Measurements from ENCODE around the gene CCDC97. TPM values are rescaled to one million over a fixed set of nuclear protein-coding genes. Genes with fewer than 3 reads are reported as not detected.

The CCDC97 gene
- total and polyA plus RNA-seq, 8 donors, result 25.3 to 36.9 (median 31.9) TPM

DNA sequence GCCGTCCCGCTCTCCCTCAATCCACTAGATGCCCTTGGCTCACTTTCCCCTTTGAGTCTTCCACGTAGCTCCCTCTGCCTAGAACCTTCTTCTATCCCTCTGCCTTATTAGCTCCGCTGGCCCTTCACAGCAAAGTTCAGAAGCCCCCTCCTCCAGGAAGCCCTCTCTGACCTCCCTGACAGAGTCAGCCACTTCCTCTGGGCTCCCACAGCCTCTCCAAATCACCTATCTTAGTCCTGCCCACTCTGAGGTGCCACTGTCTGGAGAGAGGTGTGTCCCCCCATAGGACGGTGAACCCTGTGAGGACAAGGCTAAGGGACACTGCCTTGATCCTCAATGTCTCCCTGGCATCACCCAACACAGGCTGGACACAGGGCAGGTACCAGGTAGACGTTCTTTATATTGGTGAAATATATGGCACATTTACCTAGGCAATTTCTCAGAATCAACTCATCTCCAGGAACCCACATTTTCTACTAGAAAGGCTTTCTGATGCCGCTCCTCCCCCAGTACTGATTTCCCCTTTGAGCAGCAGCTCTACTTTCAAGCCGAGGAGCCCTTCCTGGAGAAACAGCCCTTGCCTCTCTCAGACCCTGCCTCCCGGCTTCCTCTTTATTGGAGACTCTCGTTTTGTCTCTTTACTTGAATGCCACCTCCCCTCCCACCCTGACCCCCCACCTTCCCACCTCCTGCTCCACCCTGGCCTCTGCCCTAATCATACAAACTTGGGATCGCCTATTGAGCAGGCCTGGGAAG lies 47.2 kb downstream of the CCDC97 start:
- intact Hi-C loops (cut with DNase I), result no loop called here
- ATAC-seq, result no peak
- TF ChIP-seq, protein P1, sequence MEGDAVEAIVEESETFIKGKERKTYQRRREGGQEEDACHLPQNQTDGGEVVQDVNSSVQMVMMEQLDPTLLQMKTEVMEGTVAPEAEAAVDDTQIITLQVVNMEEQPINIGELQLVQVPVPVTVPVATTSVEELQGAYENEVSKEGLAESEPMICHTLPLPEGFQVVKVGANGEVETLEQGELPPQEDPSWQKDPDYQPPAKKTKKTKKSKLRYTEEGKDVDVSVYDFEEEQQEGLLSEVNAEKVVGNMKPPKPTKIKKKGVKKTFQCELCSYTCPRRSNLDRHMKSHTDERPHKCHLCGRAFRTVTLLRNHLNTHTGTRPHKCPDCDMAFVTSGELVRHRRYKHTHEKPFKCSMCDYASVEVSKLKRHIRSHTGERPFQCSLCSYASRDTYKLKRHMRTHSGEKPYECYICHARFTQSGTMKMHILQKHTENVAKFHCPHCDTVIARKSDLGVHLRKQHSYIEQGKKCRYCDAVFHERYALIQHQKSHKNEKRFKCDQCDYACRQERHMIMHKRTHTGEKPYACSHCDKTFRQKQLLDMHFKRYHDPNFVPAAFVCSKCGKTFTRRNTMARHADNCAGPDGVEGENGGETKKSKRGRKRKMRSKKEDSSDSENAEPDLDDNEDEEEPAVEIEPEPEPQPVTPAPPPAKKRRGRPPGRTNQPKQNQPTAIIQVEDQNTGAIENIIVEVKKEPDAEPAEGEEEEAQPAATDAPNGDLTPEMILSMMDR (IDR thresholded peaks at IDR 0.05), result no peak
- no peaks in the 10 kb centered on the region for H3K36me3 ChIP-seq
- no peak overlapping the region for H3K4me3 ChIP-seq
- H3K27ac ChIP-seq, result peak overlapping the region in 1 of 2 donors; percentile 41
- DNase-seq, result no peak
- no peaks in the 10 kb centered on the region for H3K27me3 ChIP-seq
- peaks cover 0 to 50% of the 10 kb centered on the region in 2 donors for H3K4me1 ChIP-seq
- no peaks in the 10 kb centered on the region for H3K9me3 ChIP-seq

DNA sequence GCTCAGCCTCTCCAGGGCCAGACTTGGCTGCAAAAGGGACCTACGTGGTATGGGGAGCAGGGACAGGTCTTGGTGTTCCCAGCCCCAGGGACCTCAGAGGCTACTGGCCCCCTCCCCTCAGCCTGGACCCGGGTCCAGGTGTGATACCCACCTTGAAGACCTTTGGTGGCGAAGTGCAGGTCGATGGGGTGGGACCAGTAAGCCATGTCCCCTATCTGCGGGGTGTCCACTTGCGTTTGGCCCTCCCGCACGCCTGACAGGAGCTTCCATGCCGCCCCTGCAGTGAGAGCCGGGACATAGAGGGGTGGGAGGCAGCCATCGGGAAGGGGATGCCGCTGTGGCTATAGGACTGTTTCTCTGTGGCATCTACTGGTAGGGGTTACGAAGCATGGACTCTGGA lies 47.8 kb downstream of the CCDC97 start:
- Histone ChIP-seq H3K4me3 (no peak overlapping the region), H3K36me3 (no peaks in the 10 kb centered on the region), H3K27me3 (no peaks in the 10 kb centered on the region), H3K27ac (peak overlapping the region in 1 of 2 donors; percentile 41), H3K9me3 (no peaks in the 10 kb centered on the region), H3K4me1 (peaks cover under 1 to 56% of the 10 kb centered on the region in 2 donors)
- intact Hi-C loops (cut with DNase I), result no loop called here
- DNase-seq, result no peak
- ATAC-seq, result no peak
- TF ChIP-seq, protein P1 (IDR thresholded peaks at IDR 0.05), result no peak

DNA sequence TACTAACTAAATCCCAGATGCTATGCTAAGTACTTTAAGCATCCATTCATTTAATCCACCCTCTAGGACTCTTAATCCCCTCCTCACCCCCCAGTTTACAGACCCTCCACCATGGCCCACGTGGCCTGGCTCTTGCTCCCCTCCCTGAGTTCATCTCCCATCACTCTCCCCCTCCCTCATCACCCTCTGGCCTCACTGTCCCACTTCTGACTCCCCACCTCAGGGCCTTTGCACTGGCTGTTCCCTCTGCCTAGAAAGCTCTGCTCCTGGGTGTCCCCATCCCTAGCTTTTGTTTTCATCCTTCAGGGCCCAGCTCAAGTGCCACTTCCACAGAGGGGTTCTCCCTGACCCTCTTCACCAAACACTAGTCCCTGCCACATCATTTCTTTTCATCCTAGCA lies 49.8 kb downstream of the CCDC97 start:
- Histone ChIP-seq H3K27me3 (no peaks in the 10 kb centered on the region), H3K4me1 (peaks cover 7 to 59% of the 10 kb centered on the region in 2 donors), H3K27ac (no peak overlapping the region), H3K9me3 (no peaks in the 10 kb centered on the region), H3K4me3 (no peak overlapping the region), H3K36me3 (no peaks in the 10 kb centered on the region)
- DNase-seq, result no peak
- intact Hi-C loops (cut with DNase I), result no loop called here
- TF ChIP-seq, protein P1 (IDR thresholded peaks at IDR 0.05), result no peak
- ATAC-seq, result no peak

DNA sequence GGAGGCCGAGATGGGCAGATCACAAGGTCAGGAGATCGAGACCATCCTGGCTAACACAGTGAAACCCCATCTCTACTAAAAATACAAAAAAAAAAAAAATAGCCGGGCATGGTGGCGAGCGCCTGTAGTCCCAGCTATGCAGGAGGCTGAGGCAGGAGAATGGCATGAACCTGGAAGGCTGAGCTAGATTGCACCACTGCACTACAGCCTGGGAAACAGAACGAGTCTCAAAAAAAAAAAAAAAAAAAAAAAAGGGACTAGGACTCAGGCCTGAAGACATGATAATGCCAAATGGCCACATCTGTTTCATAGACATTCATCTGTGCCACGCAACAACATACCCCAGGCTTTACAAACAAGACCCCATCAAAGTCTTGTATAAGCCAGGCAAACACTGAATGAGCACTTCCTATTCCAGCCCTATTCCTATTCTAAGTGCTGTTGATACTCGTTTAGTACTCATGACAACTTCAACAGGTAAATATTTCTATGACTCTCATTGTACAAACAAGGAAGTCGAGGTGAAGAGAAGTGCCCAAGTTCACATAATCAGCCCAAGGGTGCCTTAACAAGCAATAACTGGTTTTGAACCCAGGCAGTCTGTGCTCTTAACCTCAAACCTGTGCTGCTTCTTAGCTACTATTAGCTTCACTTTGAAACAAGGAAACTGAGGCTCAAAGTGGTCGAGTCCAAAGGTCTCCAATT lies 52.3 kb downstream of the CCDC97 start:
- ATAC-seq, result peak; percentile 43
- Histone ChIP-seq H3K27me3 (no peaks in the 10 kb centered on the region), H3K4me1 (peaks cover 12 to 58% of the 10 kb centered on the region in 2 donors), H3K36me3 (no peaks in the 10 kb centered on the region), H3K27ac (peak overlapping the region; percentile 98 to 99), H3K4me3 (no peak overlapping the region), H3K9me3 (no peaks in the 10 kb centered on the region)
- no peak for DNase-seq
- intact Hi-C loops (cut with DNase I), result no loop called here
- TF ChIP-seq, protein P1 (IDR thresholded peaks at IDR 0.05), result no peak

DNA sequence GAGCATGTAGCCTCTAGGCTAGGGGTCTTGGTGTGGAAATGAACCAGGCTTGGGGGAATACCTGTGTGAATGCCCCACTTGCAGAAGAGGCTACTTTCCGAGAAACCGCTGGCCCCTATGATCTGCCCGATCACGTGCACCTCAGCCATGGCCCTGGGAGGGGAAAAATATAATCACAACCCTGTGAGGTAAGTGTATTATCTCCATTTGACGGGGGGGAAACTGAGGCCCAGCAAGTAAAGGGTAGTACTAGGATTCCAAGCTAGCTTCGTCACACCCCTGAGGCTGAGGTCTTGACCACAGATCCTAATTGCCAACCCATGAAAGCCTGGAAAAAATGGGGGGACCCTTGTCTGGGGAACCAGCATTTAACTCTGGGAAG lies 53.4 kb downstream of the CCDC97 start:
- H3K9me3 ChIP-seq, result no peaks in the 10 kb centered on the region
- intact Hi-C loops (cut with DNase I), result no loop called here
- H3K27me3 ChIP-seq, result no peaks in the 10 kb centered on the region
- no peaks in the 10 kb centered on the region for H3K36me3 ChIP-seq
- ATAC-seq (no peak), DNase-seq (peak in 1 of 4 donors; percentile 39)
- peaks cover 17 to 59% of the 10 kb centered on the region in 2 donors for H3K4me1 ChIP-seq
- TF ChIP-seq, protein P1 (IDR thresholded peaks at IDR 0.05), result no peak
- H3K27ac ChIP-seq, result peak overlapping the region; percentile 98 to 99
- peak overlapping the region; percentile 53 to 58 for H3K4me3 ChIP-seq

All from left lung (tissue), 10 donors.